ENCODE data around the gene SPDYC. TPM values are rescaled to one million over a fixed set of nuclear protein-coding genes. Genes with fewer than 3 reads are reported as not detected.
A peak's percentile ranks its signal among the peaks of the same experiment; 100 is the strongest.

Gene SPDYC
- total and polyA plus RNA-seq, 9 of the 15 experiments (the other 6 are each of a cell fraction or from before 2014, with no cell fraction given), result 4.4 to 18.8 (median 9.2) TPM

DNA sequence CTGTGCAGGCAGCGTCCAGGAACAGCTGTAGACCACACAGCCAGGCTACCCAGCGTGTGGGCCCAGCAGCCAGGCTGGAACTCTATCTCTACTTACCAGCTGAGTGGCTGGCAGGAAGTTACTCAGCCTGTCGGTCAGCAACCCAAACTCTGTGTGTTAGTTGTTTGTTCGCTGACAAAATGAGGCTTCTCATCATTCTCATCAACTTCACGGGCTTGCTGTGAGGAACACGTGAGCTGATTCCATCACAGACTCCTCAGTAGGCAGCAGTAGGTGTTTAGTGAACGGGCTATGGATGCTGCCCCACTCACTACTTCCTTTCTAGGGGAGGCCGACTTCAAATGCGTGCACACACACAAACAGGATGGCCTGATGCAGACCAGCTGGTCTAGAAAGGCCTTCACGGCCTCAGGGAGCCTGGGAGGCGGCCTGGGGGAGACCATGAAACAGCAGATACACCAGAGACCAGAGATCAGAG is 830 bp upstream of the SPDYC start (continued):
- TF ChIP-seq, protein P1, sequence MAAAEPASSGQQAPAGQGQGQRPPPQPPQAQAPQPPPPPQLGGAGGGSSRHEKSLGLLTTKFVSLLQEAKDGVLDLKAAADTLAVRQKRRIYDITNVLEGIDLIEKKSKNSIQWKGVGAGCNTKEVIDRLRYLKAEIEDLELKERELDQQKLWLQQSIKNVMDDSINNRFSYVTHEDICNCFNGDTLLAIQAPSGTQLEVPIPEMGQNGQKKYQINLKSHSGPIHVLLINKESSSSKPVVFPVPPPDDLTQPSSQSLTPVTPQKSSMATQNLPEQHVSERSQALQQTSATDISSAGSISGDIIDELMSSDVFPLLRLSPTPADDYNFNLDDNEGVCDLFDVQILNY (CRISPR knock-in tag; IDR thresholded peaks at IDR 0.05), result no peak
- no peak for TF ChIP-seq ZNF561 (CRISPR knock-in tag; conservative IDR thresholded peaks at IDR 0.05)
- no peak for TF ChIP-seq NBN (IDR thresholded peaks at IDR 0.05; ENCODE audit: low read depth)
- TF ChIP-seq MYNN (IDR thresholded peaks at IDR 0.05), result peak; percentile 80; the same call in 1 of the 2 replicates
- no peak for TF ChIP-seq MYNN (CRISPR knock-in tag; IDR thresholded peaks at IDR 0.05)
- TF ChIP-seq ERF (CRISPR knock-in tag; IDR thresholded peaks at IDR 0.05), result no peak
- TF ChIP-seq NR2C1 (IDR thresholded peaks at IDR 0.05), result no peak
- peak; percentile 21; the same call in 1 of the 2 replicates for TF ChIP-seq NR2C1 (tag; IDR thresholded peaks at IDR 0.05)
- no peak for TF ChIP-seq ZNF121 (CRISPR knock-in tag; conservative IDR thresholded peaks at IDR 0.05)
- no peak for TF ChIP-seq KDM2B (CRISPR knock-in tag; IDR thresholded peaks at IDR 0.05)
- TF ChIP-seq RUNX1 (IDR thresholded peaks at IDR 0.05; ENCODE audit: low read depth), result no peak
- TF ChIP-seq, protein P2, sequence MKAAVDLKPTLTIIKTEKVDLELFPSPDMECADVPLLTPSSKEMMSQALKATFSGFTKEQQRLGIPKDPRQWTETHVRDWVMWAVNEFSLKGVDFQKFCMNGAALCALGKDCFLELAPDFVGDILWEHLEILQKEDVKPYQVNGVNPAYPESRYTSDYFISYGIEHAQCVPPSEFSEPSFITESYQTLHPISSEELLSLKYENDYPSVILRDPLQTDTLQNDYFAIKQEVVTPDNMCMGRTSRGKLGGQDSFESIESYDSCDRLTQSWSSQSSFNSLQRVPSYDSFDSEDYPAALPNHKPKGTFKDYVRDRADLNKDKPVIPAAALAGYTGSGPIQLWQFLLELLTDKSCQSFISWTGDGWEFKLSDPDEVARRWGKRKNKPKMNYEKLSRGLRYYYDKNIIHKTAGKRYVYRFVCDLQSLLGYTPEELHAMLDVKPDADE (conservative IDR thresholded peaks at IDR 0.05; ENCODE audit: control insufficient read depth, low read depth, low read length), result peak; percentile 6; the same call in 1 of the 2 replicates
- 0 out of 2 replicates have a peak, but pooled peaks have one; percentile 38 for TF ChIP-seq CREB3 (tag; conservative IDR thresholded peaks at IDR 0.05; ENCODE audit: low read depth)
- TF ChIP-seq ZNF175 (CRISPR knock-in tag; IDR thresholded peaks at IDR 0.05; ENCODE audit: low read depth), result 0 out of 2 replicates have a peak, but pooled peaks have one; percentile 37
- TF ChIP-seq, protein P3, sequence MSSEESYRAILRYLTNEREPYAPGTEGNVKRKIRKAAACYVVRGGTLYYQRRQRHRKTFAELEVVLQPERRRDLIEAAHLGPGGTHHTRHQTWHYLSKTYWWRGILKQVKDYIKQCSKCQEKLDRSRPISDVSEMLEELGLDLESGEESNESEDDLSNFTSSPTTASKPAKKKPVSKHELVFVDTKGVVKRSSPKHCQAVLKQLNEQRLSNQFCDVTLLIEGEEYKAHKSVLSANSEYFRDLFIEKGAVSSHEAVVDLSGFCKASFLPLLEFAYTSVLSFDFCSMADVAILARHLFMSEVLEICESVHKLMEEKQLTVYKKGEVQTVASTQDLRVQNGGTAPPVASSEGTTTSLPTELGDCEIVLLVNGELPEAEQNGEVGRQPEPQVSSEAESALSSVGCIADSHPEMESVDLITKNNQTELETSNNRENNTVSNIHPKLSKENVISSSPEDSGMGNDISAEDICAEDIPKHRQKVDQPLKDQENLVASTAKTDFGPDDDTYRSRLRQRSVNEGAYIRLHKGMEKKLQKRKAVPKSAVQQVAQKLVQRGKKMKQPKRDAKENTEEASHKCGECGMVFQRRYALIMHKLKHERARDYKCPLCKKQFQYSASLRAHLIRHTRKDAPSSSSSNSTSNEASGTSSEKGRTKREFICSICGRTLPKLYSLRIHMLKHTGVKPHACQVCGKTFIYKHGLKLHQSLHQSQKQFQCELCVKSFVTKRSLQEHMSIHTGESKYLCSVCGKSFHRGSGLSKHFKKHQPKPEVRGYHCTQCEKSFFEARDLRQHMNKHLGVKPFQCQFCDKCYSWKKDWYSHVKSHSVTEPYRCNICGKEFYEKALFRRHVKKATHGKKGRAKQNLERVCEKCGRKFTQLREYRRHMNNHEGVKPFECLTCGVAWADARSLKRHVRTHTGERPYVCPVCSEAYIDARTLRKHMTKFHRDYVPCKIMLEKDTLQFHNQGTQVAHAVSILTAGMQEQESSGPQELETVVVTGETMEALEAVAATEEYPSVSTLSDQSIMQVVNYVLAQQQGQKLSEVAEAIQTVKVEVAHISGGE (CRISPR knock-in tag; IDR thresholded peaks at IDR 0.05), result no peak; a peak in 1 of 6 replicates
- TF ChIP-seq HINFP (tag; conservative IDR thresholded peaks at IDR 0.05; ENCODE audit: low read depth), result no peak
- TF ChIP-seq KDM1A (IDR thresholded peaks at IDR 0.05), result peak in 1 of 2 experiments; percentile 50; a peak in 1 of 4 replicates
- no peak for TF ChIP-seq MECOM (CRISPR knock-in tag; IDR thresholded peaks at IDR 0.05)
- no peak for TF ChIP-seq PRMT5 (CRISPR knock-in tag; IDR thresholded peaks at IDR 0.05)
- TF ChIP-seq COPS2 (conservative IDR thresholded peaks at IDR 0.05), result no peak
